ENCODE data around the gene RPL13A. TPM values are rescaled to one million over a fixed set of nuclear protein-coding genes. Genes with fewer than 3 reads are reported as not detected.
A peak's percentile ranks its signal among the peaks of the same experiment; 100 is the strongest.

RPL13A gene
- total and polyA plus RNA-seq, 2 of the 13 experiments (the other 11 are each of a cell fraction or from before 2014, with no cell fraction given), result 2,601 to 3,407 TPM

DNA sequence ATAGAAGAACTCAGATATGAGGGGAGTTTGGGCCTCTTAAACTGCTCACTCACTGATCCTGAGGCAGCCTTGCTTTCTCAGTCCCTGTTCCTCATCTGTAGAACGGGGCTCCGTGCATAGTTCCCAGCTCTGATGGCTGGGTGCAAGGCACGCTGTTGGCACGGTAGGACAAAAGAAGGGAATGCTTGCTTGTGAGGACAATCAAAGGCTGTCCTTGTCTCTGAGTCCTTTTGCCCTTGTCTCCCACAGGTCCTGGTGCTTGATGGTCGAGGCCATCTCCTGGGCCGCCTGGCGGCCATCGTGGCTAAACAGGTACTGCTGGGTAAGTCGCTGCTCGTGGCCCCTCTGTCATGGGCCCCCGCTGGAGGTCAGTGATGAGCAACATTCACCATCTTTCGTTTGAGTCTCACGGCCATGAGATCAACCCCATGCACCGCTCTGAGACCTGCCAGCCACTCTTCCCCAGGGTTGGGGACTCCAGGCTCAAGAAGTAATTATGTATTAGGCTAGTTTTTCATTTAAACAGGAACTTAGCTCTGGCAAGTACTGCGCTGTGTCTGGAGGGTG is 2.3 kb downstream of the RPL13A start (continued):
- TF ChIP-seq SAP130 (CRISPR knock-in tag; IDR thresholded peaks at IDR 0.05; ENCODE audit: low read depth), result peak; percentile 60; the same call in 1 of the 2 replicates
- no peak for TF ChIP-seq ZNF629 (CRISPR knock-in tag; conservative IDR thresholded peaks at IDR 0.05)
- TF ChIP-seq, protein P1, sequence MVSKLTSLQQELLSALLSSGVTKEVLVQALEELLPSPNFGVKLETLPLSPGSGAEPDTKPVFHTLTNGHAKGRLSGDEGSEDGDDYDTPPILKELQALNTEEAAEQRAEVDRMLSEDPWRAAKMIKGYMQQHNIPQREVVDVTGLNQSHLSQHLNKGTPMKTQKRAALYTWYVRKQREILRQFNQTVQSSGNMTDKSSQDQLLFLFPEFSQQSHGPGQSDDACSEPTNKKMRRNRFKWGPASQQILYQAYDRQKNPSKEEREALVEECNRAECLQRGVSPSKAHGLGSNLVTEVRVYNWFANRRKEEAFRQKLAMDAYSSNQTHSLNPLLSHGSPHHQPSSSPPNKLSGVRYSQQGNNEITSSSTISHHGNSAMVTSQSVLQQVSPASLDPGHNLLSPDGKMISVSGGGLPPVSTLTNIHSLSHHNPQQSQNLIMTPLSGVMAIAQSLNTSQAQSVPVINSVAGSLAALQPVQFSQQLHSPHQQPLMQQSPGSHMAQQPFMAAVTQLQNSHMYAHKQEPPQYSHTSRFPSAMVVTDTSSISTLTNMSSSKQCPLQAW (CRISPR knock-in tag; IDR thresholded peaks at IDR 0.05), result no peak
- TF ChIP-seq MIER2 (CRISPR knock-in tag; IDR thresholded peaks at IDR 0.05), result 0 out of 2 replicates have a peak, but pooled peaks have one; percentile 28
- TF ChIP-seq SOX6 (IDR thresholded peaks at IDR 0.05), result no peak
- TF ChIP-seq SOX6 (CRISPR knock-in tag; IDR thresholded peaks at IDR 0.05), result peak; percentile 38; the same call in 1 of the 2 replicates
- no peak for TF ChIP-seq MED13 (CRISPR knock-in tag; IDR thresholded peaks at IDR 0.05)
- TF ChIP-seq STAT5B (CRISPR knock-in tag; IDR thresholded peaks at IDR 0.05), result no peak
- TF ChIP-seq ZFX (CRISPR knock-in tag; IDR thresholded peaks at IDR 0.05; ENCODE audit: low read depth), result peak; percentile 58
- TF ChIP-seq, protein P2, sequence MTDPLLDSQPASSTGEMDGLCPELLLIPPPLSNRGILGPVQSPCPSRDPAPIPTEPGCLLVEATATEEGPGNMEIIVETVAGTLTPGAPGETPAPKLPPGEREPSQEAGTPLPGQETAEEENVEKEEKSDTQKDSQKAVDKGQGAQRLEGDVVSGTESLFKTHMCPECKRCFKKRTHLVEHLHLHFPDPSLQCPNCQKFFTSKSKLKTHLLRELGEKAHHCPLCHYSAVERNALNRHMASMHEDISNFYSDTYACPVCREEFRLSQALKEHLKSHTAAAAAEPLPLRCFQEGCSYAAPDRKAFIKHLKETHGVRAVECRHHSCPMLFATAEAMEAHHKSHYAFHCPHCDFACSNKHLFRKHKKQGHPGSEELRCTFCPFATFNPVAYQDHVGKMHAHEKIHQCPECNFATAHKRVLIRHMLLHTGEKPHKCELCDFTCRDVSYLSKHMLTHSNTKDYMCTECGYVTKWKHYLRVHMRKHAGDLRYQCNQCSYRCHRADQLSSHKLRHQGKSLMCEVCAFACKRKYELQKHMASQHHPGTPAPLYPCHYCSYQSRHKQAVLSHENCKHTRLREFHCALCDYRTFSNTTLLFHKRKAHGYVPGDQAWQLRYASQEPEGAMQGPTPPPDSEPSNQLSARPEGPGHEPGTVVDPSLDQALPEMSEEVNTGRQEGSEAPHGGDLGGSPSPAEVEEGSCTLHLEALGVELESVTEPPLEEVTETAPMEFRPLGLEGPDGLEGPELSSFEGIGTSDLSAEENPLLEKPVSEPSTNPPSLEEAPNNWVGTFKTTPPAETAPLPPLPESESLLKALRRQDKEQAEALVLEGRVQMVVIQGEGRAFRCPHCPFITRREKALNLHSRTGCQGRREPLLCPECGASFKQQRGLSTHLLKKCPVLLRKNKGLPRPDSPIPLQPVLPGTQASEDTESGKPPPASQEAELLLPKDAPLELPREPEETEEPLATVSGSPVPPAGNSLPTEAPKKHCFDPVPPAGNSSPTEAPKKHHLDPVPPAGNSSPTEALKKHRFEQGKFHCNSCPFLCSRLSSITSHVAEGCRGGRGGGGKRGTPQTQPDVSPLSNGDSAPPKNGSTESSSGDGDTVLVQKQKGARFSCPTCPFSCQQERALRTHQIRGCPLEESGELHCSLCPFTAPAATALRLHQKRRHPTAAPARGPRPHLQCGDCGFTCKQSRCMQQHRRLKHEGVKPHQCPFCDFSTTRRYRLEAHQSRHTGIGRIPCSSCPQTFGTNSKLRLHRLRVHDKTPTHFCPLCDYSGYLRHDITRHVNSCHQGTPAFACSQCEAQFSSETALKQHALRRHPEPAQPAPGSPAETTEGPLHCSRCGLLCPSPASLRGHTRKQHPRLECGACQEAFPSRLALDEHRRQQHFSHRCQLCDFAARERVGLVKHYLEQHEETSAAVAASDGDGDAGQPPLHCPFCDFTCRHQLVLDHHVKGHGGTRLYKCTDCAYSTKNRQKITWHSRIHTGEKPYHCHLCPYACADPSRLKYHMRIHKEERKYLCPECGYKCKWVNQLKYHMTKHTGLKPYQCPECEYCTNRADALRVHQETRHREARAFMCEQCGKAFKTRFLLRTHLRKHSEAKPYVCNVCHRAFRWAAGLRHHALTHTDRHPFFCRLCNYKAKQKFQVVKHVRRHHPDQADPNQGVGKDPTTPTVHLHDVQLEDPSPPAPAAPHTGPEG (CRISPR knock-in tag; IDR thresholded peaks at IDR 0.05), result no peak
- no peak for TF ChIP-seq MEIS1 (CRISPR knock-in tag; IDR thresholded peaks at IDR 0.05; ENCODE audit: borderline replicate concordance)
- peak; percentile 30; the same call in 1 of the 2 replicates for TF ChIP-seq MED1 (CRISPR knock-in tag; IDR thresholded peaks at IDR 0.05)
- TF ChIP-seq GTF3A (CRISPR knock-in tag; conservative IDR thresholded peaks at IDR 0.05), result no peak
- no peak for TF ChIP-seq ZSCAN12 (CRISPR knock-in tag; IDR thresholded peaks at IDR 0.05)
- TF ChIP-seq, protein P3, sequence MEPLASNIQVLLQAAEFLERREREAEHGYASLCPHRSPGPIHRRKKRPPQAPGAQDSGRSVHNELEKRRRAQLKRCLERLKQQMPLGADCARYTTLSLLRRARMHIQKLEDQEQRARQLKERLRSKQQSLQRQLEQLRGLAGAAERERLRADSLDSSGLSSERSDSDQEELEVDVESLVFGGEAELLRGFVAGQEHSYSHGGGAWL (CRISPR knock-in tag; IDR thresholded peaks at IDR 0.05), result peak; percentile 78
- no peak for TF ChIP-seq SRF (IDR thresholded peaks at IDR 0.05; ENCODE audit: low read depth, low read length)
- TF ChIP-seq NPAS2 (CRISPR knock-in tag; IDR thresholded peaks at IDR 0.05; ENCODE audit: borderline replicate concordance), result no peak
- TF ChIP-seq ZNF563 (CRISPR knock-in tag; IDR thresholded peaks at IDR 0.05), result peak; percentile 40; the same call in 1 of the 2 replicates
- TF ChIP-seq, protein P4, sequence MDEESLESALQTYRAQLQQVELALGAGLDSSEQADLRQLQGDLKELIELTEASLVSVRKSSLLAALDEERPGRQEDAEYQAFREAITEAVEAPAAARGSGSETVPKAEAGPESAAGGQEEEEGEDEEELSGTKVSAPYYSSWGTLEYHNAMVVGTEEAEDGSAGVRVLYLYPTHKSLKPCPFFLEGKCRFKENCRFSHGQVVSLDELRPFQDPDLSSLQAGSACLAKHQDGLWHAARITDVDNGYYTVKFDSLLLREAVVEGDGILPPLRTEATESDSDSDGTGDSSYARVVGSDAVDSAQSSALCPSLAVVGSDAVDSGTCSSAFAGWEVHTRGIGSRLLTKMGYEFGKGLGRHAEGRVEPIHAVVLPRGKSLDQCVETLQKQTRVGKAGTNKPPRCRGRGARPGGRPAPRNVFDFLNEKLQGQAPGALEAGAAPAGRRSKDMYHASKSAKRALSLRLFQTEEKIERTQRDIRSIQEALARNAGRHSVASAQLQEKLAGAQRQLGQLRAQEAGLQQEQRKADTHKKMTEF (CRISPR knock-in tag; IDR thresholded peaks at IDR 0.05), result peak; percentile 50
- TF ChIP-seq, protein P5, sequence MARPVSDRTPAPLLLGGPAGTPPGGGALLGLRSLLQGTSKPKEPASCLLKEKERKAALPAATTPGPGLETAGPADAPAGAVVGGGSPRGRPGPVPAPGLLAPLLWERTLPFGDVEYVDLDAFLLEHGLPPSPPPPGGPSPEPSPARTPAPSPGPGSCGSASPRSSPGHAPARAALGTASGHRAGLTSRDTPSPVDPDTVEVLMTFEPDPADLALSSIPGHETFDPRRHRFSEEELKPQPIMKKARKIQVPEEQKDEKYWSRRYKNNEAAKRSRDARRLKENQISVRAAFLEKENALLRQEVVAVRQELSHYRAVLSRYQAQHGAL (CRISPR knock-in tag; IDR thresholded peaks at IDR 0.05; ENCODE audit: not compliant biosample characterization), result no peak
- TF ChIP-seq XRCC5 (optimal IDR thresholded peaks at IDR 0.05; ENCODE audit: low read length), result peak; percentile 81

Data from HepG2 (cell line).